OCI-LY1 (cell line): ENCODE results near the gene GORASP1.
A peak's percentile ranks its signal among the peaks of the same experiment; 100 is the strongest.

Experiments used
- H2AFZ ChIP-seq: fragments of 200-600 bp; sonication (generic), shearing (Covaris generic); 2 replicates; pipeline ENCODE4 v1.6.0; 2014; ENCODE audit warnings: antibody characterized with exemption, mild to moderate bottlenecking, low read length
- H3F3A ChIP-seq: fragments of 200-600 bp; sonication (generic), shearing (Covaris generic); 2 replicates; pipeline ENCODE4 v1.6.0; 2014; ENCODE audit warnings: mild to moderate bottlenecking, antibody characterized with exemption, low read length, moderate library complexity; ENCODE audit not compliant: insufficient read depth
- H3K27ac ChIP-seq: fragments of 200-600 bp; sonication (generic); 2 replicates; pipeline ENCODE4 v1.5.1; 2014; ENCODE audit warnings: low read length, mixed run types, mild to moderate bottlenecking, low read depth; ENCODE audit not compliant: poor library complexity, severe bottlenecking
- H3K27me3 ChIP-seq: fragments of 200-600 bp; sonication (generic); 2 replicates; pipeline ENCODE4 v1.6.0; 2014; ENCODE audit warnings: antibody characterized with exemption, mild to moderate bottlenecking, low read length, moderate library complexity; ENCODE audit not compliant: insufficient read depth
- H3K36me3 ChIP-seq: fragments of 200-600 bp; sonication (generic); 2 replicates; pipeline ENCODE4 v1.6.1; 2014; ENCODE audit warnings: mild to moderate bottlenecking, antibody characterized with exemption, low read length, moderate library complexity, mixed read lengths; ENCODE audit not compliant: insufficient read depth
- H3K4me1 ChIP-seq: fragments of 200-600 bp; sonication (generic); 2 replicates; pipeline ENCODE4 v1.5.1; 2014; ENCODE audit warnings: mild to moderate bottlenecking, low read length, moderate library complexity; ENCODE audit not compliant: insufficient read depth, severe bottlenecking
- H3K4me2 ChIP-seq: fragments of 200-600 bp; sonication (generic), shearing (Covaris generic); 2 replicates; pipeline ENCODE4 v1.6.1; 2014; ENCODE audit warnings: low read length
- H3K4me3 ChIP-seq: fragments of 200-600 bp; sonication (generic); 2 replicates; pipeline ENCODE4 v1.5.1; 2014; ENCODE audit warnings: low read length, low read depth, mild to moderate bottlenecking, mixed read lengths; ENCODE audit not compliant: poor library complexity, severe bottlenecking
- H3K79me2 ChIP-seq: fragments of 200-600 bp; shearing (Covaris generic); 2 replicates; pipeline ENCODE4 v1.6.1; 2016; ENCODE audit warnings: mixed run types, low read length, mixed read lengths; ENCODE audit not compliant: insufficient read depth
- H3K9ac ChIP-seq: fragments of 200-600 bp; sonication (generic), shearing (Covaris generic); 2 replicates; pipeline ENCODE4 v1.6.1; 2014; ENCODE audit warnings: mild to moderate bottlenecking, low read length, mixed read lengths
- H3K9me2 ChIP-seq: fragments of 200-600 bp; sonication (generic), shearing (Covaris generic); 2 replicates; pipeline ENCODE4 v1.6.1; 2014; ENCODE audit warnings: low read depth, mild to moderate bottlenecking, low read length, mixed read lengths
- H3K9me3 ChIP-seq: fragments of 200-600 bp; shearing (Covaris generic); 2 replicates; pipeline ENCODE4 v1.6.1; 2014; ENCODE audit warnings: low read length, mixed read lengths
- H4K20me1 ChIP-seq: fragments of 200-600 bp; sonication (generic), shearing (Covaris generic); 2 replicates; pipeline ENCODE4 v1.6.0; 2016; ENCODE audit warnings: mild to moderate bottlenecking, low read length; ENCODE audit not compliant: insufficient read depth
- EZH2 ChIP-seq: fragments of 200-600 bp; sonication (generic), shearing (Covaris generic); IDR thresholded peaks from 2 replicates; pipeline ENCODE4 v1.8.0; 2017; ENCODE audit warnings: borderline replicate concordance, mixed run types, mild to moderate bottlenecking, antibody characterized with exemption, low read length, moderate library complexity, mixed read lengths

GORASP1 gene

GRCh38 chr3:39051649-39052561, 55.5 kb downstream of the GORASP1 start, which contains the start of the genes SCN11A and WDR48:
SCN11A (minus strand) TSS chr3:39051944; CDS start chr3:38950362, 101,582 bp downstream.
WDR48 (plus strand) TSS chr3:39052016; CDS start chr3:39052026, 10 bp downstream.
- Histone ChIP-seq H3K27me3 (no peaks in the 10 kb centered on the region), H3K4me2 (peak within 1 kb of the TSS; percentile 94), H3K9me3 (no peaks in the 10 kb centered on the region), H3K4me3 (peak within 1 kb of the TSS; percentile 92), H3F3A (no peaks in the 10 kb centered on the region), H2AFZ (peak within 1 kb of the TSS; percentile 93), H4K20me1 (no peaks in the 10 kb centered on the region), H3K27ac (peak within 1 kb of the TSS; percentile 51), H3K9ac (peak within 1 kb of the TSS; percentile 90), H3K4me1 (peaks cover 23% of the 10 kb centered on the region), H3K9me2 (no peaks in the 10 kb centered on the region), H3K36me3 (no peaks in the 10 kb centered on the region), H3K79me2 (peaks cover 4% of the 10 kb centered on the region; the same call in 1 of the 2 replicates)
- TF ChIP-seq EZH2 = no peak

DNA sequence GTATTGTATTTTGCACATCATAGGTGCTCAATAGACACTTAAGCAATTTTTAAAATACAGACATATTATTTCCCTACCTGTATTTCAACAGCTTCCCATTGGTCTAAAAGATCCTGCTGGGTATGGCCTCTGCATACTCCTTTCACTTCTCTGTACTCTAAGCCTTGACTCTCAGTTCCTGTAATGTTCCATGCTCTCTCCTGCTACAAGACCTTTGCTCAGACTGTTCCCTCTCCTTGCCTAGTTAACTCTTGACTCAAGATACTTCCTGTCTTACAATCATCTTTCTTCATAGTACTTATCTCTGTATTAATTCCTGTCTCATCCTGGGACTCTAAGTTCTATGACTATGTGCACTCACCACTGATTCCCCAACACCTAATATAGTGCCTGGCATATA, 57.4 kb downstream of the GORASP1 start:
- H3K36me3 ChIP-seq = no peaks in the 10 kb centered on the region
- H3K27ac ChIP-seq = no peak overlapping the region
- peaks cover 23% of the 10 kb centered on the region for H3K4me1 ChIP-seq
- no peak overlapping the region for H3K9ac ChIP-seq
- H4K20me1 ChIP-seq = no peaks in the 10 kb centered on the region
- H3F3A ChIP-seq = no peaks in the 10 kb centered on the region
- no peak overlapping the region for H2AFZ ChIP-seq
- no peaks in the 10 kb centered on the region for H3K9me2 ChIP-seq
- no peaks in the 10 kb centered on the region for H3K27me3 ChIP-seq
- H3K4me3 ChIP-seq = no peak overlapping the region
- H3K4me2 ChIP-seq = no peak overlapping the region
- H3K79me2 ChIP-seq = 0 out of 2 replicates have a peak, but pooled peaks cover 3% of the 10 kb centered on the region
- no peak for TF ChIP-seq EZH2
- no peaks in the 10 kb centered on the region for H3K9me3 ChIP-seq
